IMR-90 (cell line): ENCODE measurements around the gene RBFA. TPM values are rescaled to one million over a fixed set of nuclear protein-coding genes. Genes with fewer than 3 reads are reported as not detected.

Source experiments
- ATAC-seq: fragments of 200-7000 bp; cut with Tn5 transposase; 2 replicates; pipeline ENCODE4 v1.9.1; 2020; ENCODE audit warnings: low read depth, mild to moderate bottlenecking, moderate library complexity
- BruUV-seq: library from RNA; stranded (reverse); fragments of 400-500 nt; replicated peaks from 2 replicates; lab custom pipeline; 2021; lab: Mats Ljungman, UMichigan
- CTCF ChIA-PET: fragments of 300-600 bp; formaldehyde crosslinking; extraction: SDS; loops from one replicate; lab custom pipeline; 2021; ENCODE audit warnings: antibody characterized with exemption; lab: Yijun Ruan, JAX
- POLR2A ChIA-PET: fragments of 300-600 bp; sonication (Branson Sonifier 250); formaldehyde crosslinking; loops from one replicate; lab custom pipeline; 2022; ENCODE audit warnings: antibody characterized with exemption; ENCODE audit not compliant: unreplicated experiment; lab: Charles Lee
- DNase-seq: peaks from one replicate; pipeline ENCODE4 v3.0.0; 2013
- H2AFZ ChIP-seq: replicated peaks from 2 replicates; pipeline ENCODE3; 2013; ENCODE audit warnings: low read length, mild to moderate bottlenecking; ENCODE audit not compliant: poor library complexity
- H2AK5ac ChIP-seq: 2 replicates; pipeline ENCODE4 v1.6.1; 2013; ENCODE audit warnings: low read depth, low read length, inconsistent platforms
- H2AK9ac ChIP-seq: replicated peaks from 2 replicates; pipeline ENCODE3; 2013; ENCODE audit warnings: mild to moderate bottlenecking, low read depth, low read length, moderate library complexity; ENCODE audit not compliant: poor library complexity
- H2BK120ac ChIP-seq: 2 replicates; pipeline ENCODE4 v1.6.1; 2013; ENCODE audit warnings: low read depth, low read length, inconsistent platforms
- H2BK15ac ChIP-seq: 3 replicates; pipeline ENCODE4 v1.6.1; 2013; ENCODE audit warnings: low read depth, low read length, inconsistent platforms
- H2BK20ac ChIP-seq: 2 replicates; pipeline ENCODE4 v1.6.1; 2013; ENCODE audit warnings: low read depth, mild to moderate bottlenecking, inconsistent platforms, low read length, moderate library complexity
- H2BK5ac ChIP-seq: 2 replicates; pipeline ENCODE4 v1.6.1; 2013; ENCODE audit warnings: mild to moderate bottlenecking, low read depth, low read length, inconsistent platforms; ENCODE audit not compliant: poor library complexity, severe bottlenecking
- H3K14ac ChIP-seq: replicated peaks from 2 replicates; pipeline ENCODE4 v1.6.1; 2013; ENCODE audit warnings: low read depth, low read length, inconsistent platforms
- H3K18ac ChIP-seq: 2 replicates; pipeline ENCODE4 v1.6.1; 2013; ENCODE audit warnings: low read depth, low read length, control low read depth
- H3K23ac ChIP-seq: 2 replicates; pipeline ENCODE4 v1.6.1; 2013; ENCODE audit warnings: low read depth, low read length, inconsistent platforms
- H3K27ac ChIP-seq: 2 replicates; pipeline ENCODE4 v1.5.1; 2013; ENCODE audit warnings: mild to moderate bottlenecking, control low read depth, low read length; ENCODE audit not compliant: insufficient read depth
- H3K27me3 ChIP-seq: 2 replicates; pipeline ENCODE4 v1.6.1; 2013; ENCODE audit warnings: low read length; ENCODE audit not compliant: control insufficient read depth, insufficient read depth
- H3K36me3 ChIP-seq: 2 replicates; pipeline ENCODE4 v1.6.1; 2013; ENCODE audit warnings: low read length, mixed read lengths; ENCODE audit not compliant: control insufficient read depth, insufficient read depth
- H3K4ac ChIP-seq: 2 replicates; pipeline ENCODE4 v1.6.1; 2013; ENCODE audit warnings: low read depth, low read length, inconsistent platforms
- H3K4me1 ChIP-seq: 2 replicates; pipeline ENCODE4 v1.6.1; 2013; ENCODE audit warnings: low read length, mixed read lengths; ENCODE audit not compliant: control insufficient read depth, insufficient read depth
- H3K4me2 ChIP-seq: 2 replicates; pipeline ENCODE4 v1.6.1; 2013; ENCODE audit warnings: low read depth, mild to moderate bottlenecking, control low read depth, low read length, moderate library complexity
- H3K4me3 ChIP-seq: 2 replicates; pipeline ENCODE4 v1.5.1; 2013; ENCODE audit warnings: low read depth, mild to moderate bottlenecking, control low read depth, low read length, moderate library complexity; ENCODE audit not compliant: insufficient read depth
- H3K56ac ChIP-seq: 2 replicates; pipeline ENCODE4 v1.6.1; 2013; ENCODE audit warnings: low read length, inconsistent platforms; ENCODE audit not compliant: insufficient read depth; ENCODE audit errors: extremely low read depth
- H3K79me1 ChIP-seq, 2 experiments: 2 replicates each; pipeline ENCODE4 v1.6.1; 2013; ENCODE audit warnings: low read length in 2 of 2, inconsistent platforms in 1 of 2, low read depth in 1 of 2
- H3K9ac ChIP-seq: 2 replicates; pipeline ENCODE4 v1.6.1; 2013; ENCODE audit warnings: low read depth, low read length, control low read depth
- H3K9me1 ChIP-seq: 2 replicates; pipeline ENCODE4 v1.6.1; 2013; ENCODE audit warnings: low read length, inconsistent platforms; ENCODE audit not compliant: insufficient read depth
- H3K9me3 ChIP-seq: 2 replicates; pipeline ENCODE4 v1.6.1; 2013; ENCODE audit warnings: low read length; ENCODE audit not compliant: control insufficient read depth, insufficient read depth
- H4K20me1 ChIP-seq: 2 replicates; pipeline ENCODE4 v1.6.1; 2013; ENCODE audit warnings: low read length, inconsistent platforms; ENCODE audit not compliant: insufficient read depth
- H4K5ac ChIP-seq: 2 replicates; pipeline ENCODE4 v1.6.1; 2013; ENCODE audit warnings: mild to moderate bottlenecking, low read depth, low read length, control low read depth
- H4K8ac ChIP-seq, 2 experiments: 2 replicates each; pipeline ENCODE4 v1.6.1; 2013; ENCODE audit warnings: low read depth in 2 of 2, low read length in 2 of 2, control low read depth in 1 of 2, inconsistent platforms in 1 of 2
- H4K91ac ChIP-seq: 2 replicates; pipeline ENCODE4 v1.6.1; 2013; ENCODE audit warnings: low read depth, low read length, inconsistent platforms; ENCODE audit not compliant: insufficient read depth
- MAFK ChIP-seq: IDR thresholded peaks from 2 replicates; pipeline ENCODE4 v1.6.1; 2012; ENCODE audit warnings: low read depth, low read length, improper control_type of control experiment
- RFX5 ChIP-seq: IDR thresholded peaks from 2 replicates; pipeline ENCODE4 v1.8.0; 2012; ENCODE audit warnings: low read depth, mild to moderate bottlenecking, low read length, moderate library complexity
- WGBS, 2 experiments: methylation state at CpG; one replicate each; pipeline versions ENCODE4 v1.1.5 to v1.1.7; 2013; ENCODE audit warnings: missing lambda C conversion rate in 2 of 2; ENCODE audit not compliant: insufficient read length in 1 of 2; ENCODE audit errors: extremely low coverage in 2 of 2; 5-methylcytosine and 5-hydroxymethylcytosine counted together
- dilution Hi-C: fragments of 300-500 bp; cut with HindIII; formaldehyde crosslinking; loops from one replicate; pipeline ENCODE4 v1.14.3; 2018; ENCODE audit warnings: low sequenced_read_pairs; ENCODE audit not compliant: unreplicated experiment
- in situ Hi-C: fragments of 300-500 bp; cut with MboI; formaldehyde crosslinking; loops from 3 replicates; pipeline ENCODE4 v1.14.3; 2019; ENCODE audit warnings: low sequenced_read_pairs, inconsistent platforms, mixed read lengths
- intact Hi-C: fragments of 100-400 bp; cut with micrococcal nuclease; formaldehyde crosslinking; loops from 2 replicates; pipeline ENCODE4 v1.10.0; 2022
- polyA plus RNA-seq, 3 experiments: library from polyadenylated mRNA; depleted of rRNA; stranded (reverse); fragments of >200 nt; gene quantifications; 2 replicates each; pipeline ENCODE4 v1.2.3, GENCODE V29; 2012; ENCODE audit warnings: low replicate concordance in 1 of 3
- total RNA-seq: library from RNA; depleted of rRNA; stranded (reverse); fragments of >200 nt; gene quantifications from 2 replicates; pipeline ENCODE4 v1.2.3, GENCODE V29; 2012

RBFA gene
- total and polyA plus RNA-seq, 2 of the 4 experiments (the other 2 are of a cell fraction): 21.0 to 38.0 TPM

GRCh38 chr18:80042785-80043184 lies 8.6 kb downstream of the RBFA start:
- Histone ChIP-seq H4K20me1 (peaks cover 3% of the 10 kb centered on the region; the same call in 1 of the 2 replicates), H2BK20ac (no peak overlapping the region), H2AK5ac (no peak overlapping the region), H2BK120ac (no peak overlapping the region), H3K79me1 (peaks cover 7 to 21% of the 10 kb centered on the region in 2 experiments), H4K91ac (no peak overlapping the region), H3K27ac (no peak overlapping the region), H3K23ac (no peak overlapping the region), H3K27me3 (no peaks in the 10 kb centered on the region), H3K4me2 (no peak overlapping the region), H3K56ac (no peak overlapping the region), H3K18ac (no peak overlapping the region), H3K9ac (no peak overlapping the region), H2AK9ac (no peak overlapping the region), H3K4me1 (no peaks in the 10 kb centered on the region), H2BK5ac (no peak overlapping the region), H4K8ac (no peak overlapping the region), H2BK15ac (no peak overlapping the region), H3K4me3 (no peak overlapping the region), H3K4ac (no peak overlapping the region), H3K14ac (no peak overlapping the region), H3K9me1 (peaks cover 3% of the 10 kb centered on the region; the same call in 1 of the 2 replicates), H4K5ac (no peak overlapping the region), H3K36me3 (peaks cover 24% of the 10 kb centered on the region), H3K9me3 (no peaks in the 10 kb centered on the region), H2AFZ (no peak overlapping the region)
- DNase-seq: no peak
- in situ Hi-C loops (no loop called here), dilution Hi-C loops (no loop called here), intact Hi-C loops (no loop called here)
- TF ChIP-seq MAFK (no peak), RFX5 (no peak)
- ATAC-seq: no peak
- no TSS peak for BruUV-seq
- ChIA-PET CTCF (no interaction called here), POLR2A (no interaction called here)
- WGBS, 2 experiments: no CpG with 5 or more reads among the region's 4 CpGs
